ENCODE data around the gene ZNF497.

The ZNF497 gene

GRCh38 chr19:58400916-58401839, 38.6 kb upstream of the ZNF497 start (continued):
- no peak for TF ChIP-seq ZNF623 (tag by site-specific recombination; IDR thresholded peaks at IDR 0.05)
- no peak for TF ChIP-seq HOXC10 (CRISPR knock-in tag; IDR thresholded peaks at IDR 0.05)
- no peak for TF ChIP-seq ZNF175 (tag by site-specific recombination; IDR thresholded peaks at IDR 0.05)
- no peak for TF ChIP-seq ZNF404 (tag by site-specific recombination; IDR thresholded peaks at IDR 0.05)
- TF ChIP-seq ZNF621 (tag by site-specific recombination; IDR thresholded peaks at IDR 0.05): no peak
- TF ChIP-seq ZNF692 (tag by site-specific recombination; IDR thresholded peaks at IDR 0.05): no peak; the same call in none of the 2 replicates
- no peak for TF ChIP-seq ZFP37 (tag by site-specific recombination; IDR thresholded peaks at IDR 0.05)
- TF ChIP-seq, protein P1, sequence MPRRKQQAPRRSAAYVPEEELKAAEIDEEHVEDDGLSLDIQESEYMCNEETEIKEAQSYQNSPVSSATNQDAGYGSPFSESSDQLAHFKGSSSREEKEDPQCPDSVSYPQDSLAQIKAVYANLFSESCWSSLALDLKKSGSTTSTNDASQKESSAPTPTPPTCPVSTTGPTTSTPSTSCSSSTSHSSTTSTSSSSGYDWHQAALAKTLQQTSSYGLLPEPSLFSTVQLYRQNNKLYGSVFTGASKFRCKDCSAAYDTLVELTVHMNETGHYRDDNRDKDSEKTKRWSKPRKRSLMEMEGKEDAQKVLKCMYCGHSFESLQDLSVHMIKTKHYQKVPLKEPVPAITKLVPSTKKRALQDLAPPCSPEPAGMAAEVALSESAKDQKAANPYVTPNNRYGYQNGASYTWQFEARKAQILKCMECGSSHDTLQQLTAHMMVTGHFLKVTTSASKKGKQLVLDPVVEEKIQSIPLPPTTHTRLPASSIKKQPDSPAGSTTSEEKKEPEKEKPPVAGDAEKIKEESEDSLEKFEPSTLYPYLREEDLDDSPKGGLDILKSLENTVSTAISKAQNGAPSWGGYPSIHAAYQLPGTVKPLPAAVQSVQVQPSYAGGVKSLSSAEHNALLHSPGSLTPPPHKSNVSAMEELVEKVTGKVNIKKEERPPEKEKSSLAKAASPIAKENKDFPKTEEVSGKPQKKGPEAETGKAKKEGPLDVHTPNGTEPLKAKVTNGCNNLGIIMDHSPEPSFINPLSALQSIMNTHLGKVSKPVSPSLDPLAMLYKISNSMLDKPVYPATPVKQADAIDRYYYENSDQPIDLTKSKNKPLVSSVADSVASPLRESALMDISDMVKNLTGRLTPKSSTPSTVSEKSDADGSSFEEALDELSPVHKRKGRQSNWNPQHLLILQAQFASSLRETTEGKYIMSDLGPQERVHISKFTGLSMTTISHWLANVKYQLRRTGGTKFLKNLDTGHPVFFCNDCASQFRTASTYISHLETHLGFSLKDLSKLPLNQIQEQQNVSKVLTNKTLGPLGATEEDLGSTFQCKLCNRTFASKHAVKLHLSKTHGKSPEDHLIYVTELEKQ (tag by site-specific recombination; IDR thresholded peaks at IDR 0.05; ENCODE audit: borderline replicate concordance): no peak
- no peak for TF ChIP-seq ZNF16 (tag by site-specific recombination; IDR thresholded peaks at IDR 0.05; ENCODE audit: low read depth)
- TF ChIP-seq, protein P2, sequence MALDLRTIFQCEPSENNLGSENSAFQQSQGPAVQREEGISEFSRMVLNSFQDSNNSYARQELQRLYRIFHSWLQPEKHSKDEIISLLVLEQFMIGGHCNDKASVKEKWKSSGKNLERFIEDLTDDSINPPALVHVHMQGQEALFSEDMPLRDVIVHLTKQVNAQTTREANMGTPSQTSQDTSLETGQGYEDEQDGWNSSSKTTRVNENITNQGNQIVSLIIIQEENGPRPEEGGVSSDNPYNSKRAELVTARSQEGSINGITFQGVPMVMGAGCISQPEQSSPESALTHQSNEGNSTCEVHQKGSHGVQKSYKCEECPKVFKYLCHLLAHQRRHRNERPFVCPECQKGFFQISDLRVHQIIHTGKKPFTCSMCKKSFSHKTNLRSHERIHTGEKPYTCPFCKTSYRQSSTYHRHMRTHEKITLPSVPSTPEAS (tag by site-specific recombination; IDR thresholded peaks at IDR 0.05): no peak
- peak; percentile 35; the same call in 1 of the 2 replicates for TF ChIP-seq ZIC2 (tag by site-specific recombination; IDR thresholded peaks at IDR 0.05)
- TF ChIP-seq ZNF777 (tag by site-specific recombination; IDR thresholded peaks at IDR 0.05; ENCODE audit: borderline replicate concordance): peak; percentile 88; the same call in 1 of the 2 replicates
- TF ChIP-seq YY2 (tag by site-specific recombination; IDR thresholded peaks at IDR 0.05): no peak
- no peak for TF ChIP-seq ZNF169 (tag by site-specific recombination; IDR thresholded peaks at IDR 0.05)
- no peak for TF ChIP-seq ZNF585B (tag by site-specific recombination; IDR thresholded peaks at IDR 0.05)
- no peak for TF ChIP-seq ZNF112 (tag by site-specific recombination; IDR thresholded peaks at IDR 0.05)
- TF ChIP-seq ZNF37A (tag by site-specific recombination; IDR thresholded peaks at IDR 0.05): peak; percentile 75; the same call in 1 of the 2 replicates
- TF ChIP-seq ZNF10 (tag by site-specific recombination; IDR thresholded peaks at IDR 0.05): no peak
- TF ChIP-seq ZNF23 (tag by site-specific recombination; IDR thresholded peaks at IDR 0.05; ENCODE audit: borderline replicate concordance): no peak
- TF ChIP-seq ZNF791 (tag by site-specific recombination; IDR thresholded peaks at IDR 0.05): no peak
- TF ChIP-seq GLI2 (tag by site-specific recombination; IDR thresholded peaks at IDR 0.05; ENCODE audit: borderline replicate concordance, low read depth): no peak
- TF ChIP-seq ZNF184 (tag by site-specific recombination; IDR thresholded peaks at IDR 0.05): no peak
- TF ChIP-seq, protein P3, sequence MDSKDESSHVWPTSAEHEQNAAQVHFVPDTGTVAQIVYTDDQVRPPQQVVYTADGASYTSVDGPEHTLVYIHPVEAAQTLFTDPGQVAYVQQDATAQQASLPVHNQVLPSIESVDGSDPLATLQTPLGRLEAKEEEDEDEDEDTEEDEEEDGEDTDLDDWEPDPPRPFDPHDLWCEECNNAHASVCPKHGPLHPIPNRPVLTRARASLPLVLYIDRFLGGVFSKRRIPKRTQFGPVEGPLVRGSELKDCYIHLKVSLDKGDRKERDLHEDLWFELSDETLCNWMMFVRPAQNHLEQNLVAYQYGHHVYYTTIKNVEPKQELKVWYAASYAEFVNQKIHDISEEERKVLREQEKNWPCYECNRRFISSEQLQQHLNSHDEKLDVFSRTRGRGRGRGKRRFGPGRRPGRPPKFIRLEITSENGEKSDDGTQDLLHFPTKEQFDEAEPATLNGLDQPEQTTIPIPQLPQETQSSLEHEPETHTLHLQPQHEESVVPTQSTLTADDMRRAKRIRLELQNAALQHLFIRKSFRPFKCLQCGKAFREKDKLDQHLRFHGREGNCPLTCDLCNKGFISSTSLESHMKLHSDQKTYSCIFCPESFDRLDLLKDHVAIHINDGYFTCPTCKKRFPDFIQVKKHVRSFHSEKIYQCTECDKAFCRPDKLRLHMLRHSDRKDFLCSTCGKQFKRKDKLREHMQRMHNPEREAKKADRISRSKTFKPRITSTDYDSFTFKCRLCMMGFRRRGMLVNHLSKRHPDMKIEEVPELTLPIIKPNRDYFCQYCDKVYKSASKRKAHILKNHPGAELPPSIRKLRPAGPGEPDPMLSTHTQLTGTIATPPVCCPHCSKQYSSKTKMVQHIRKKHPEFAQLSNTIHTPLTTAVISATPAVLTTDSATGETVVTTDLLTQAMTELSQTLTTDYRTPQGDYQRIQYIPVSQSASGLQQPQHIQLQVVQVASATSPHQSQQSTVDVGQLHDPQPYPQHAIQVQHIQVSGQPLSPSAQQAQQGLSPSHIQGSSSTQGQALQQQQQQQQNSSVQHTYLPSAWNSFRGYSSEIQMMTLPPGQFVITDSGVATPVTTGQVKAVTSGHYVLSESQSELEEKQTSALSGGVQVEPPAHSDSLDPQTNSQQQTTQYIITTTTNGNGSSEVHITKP (tag by site-specific recombination; IDR thresholded peaks at IDR 0.05): peak; percentile 59
- TF ChIP-seq ZNF473 (tag by site-specific recombination; IDR thresholded peaks at IDR 0.05): no peak
- no peak for TF ChIP-seq ZNF530 (tag by site-specific recombination; IDR thresholded peaks at IDR 0.05; ENCODE audit: low read depth)
- TF ChIP-seq, protein P4, sequence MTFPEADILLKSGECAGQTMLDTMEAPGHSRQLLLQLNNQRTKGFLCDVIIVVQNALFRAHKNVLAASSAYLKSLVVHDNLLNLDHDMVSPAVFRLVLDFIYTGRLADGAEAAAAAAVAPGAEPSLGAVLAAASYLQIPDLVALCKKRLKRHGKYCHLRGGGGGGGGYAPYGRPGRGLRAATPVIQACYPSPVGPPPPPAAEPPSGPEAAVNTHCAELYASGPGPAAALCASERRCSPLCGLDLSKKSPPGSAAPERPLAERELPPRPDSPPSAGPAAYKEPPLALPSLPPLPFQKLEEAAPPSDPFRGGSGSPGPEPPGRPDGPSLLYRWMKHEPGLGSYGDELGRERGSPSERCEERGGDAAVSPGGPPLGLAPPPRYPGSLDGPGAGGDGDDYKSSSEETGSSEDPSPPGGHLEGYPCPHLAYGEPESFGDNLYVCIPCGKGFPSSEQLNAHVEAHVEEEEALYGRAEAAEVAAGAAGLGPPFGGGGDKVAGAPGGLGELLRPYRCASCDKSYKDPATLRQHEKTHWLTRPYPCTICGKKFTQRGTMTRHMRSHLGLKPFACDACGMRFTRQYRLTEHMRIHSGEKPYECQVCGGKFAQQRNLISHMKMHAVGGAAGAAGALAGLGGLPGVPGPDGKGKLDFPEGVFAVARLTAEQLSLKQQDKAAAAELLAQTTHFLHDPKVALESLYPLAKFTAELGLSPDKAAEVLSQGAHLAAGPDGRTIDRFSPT (tag by site-specific recombination; IDR thresholded peaks at IDR 0.05): no peak
- TF ChIP-seq SP3 (tag by site-specific recombination; IDR thresholded peaks at IDR 0.05): peak; percentile 92
